ENCODE data around the gene DPP7.

DPP7 gene

DNA sequence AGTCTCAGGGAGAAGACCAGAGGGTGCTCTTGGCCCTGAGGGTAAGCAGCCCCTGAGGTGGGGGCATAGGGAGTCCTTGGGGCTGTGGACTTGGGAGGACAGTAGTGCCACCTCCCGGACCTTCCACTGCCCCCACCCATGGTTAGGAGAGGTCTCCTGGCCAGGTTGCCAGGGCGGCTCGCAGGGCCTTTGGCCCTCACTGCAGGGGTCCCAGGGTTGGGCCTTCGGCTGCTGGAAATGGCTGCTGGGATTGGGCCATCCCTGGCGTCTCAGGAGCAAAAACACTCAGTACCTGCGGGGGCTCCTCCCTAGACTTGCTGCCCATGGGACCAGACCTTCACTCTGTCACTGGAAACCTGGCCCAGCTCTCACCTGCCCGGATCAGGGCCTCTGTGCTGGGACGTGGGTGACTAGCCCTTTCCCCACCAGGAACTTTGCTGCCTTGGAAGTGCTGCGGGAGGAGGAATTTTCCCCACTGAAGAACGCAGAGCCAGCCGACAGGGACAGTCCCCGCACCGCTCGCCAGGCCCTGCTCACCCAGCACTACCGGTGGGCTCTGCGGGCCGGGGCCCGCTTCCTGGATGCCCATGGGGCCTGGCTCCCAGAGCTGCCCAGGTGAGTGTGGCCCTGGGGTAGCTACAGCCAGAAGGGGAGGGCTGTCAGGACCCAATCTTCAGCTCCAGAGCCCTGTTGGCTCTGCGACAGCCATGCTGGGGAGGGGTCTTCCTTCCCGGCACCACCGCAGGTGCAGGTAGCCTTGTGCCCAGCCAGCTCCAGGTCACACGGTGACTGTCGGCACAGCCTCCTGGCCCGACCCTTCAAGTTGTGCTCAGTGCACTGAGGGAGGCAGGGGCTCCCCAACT is 34.0 kb downstream of the DPP7 start:
- H3K27me3 ChIP-seq (replicated peaks; ENCODE audit: insufficient read depth, low read length) = no peaks in the 10 kb centered on the region
- no peak overlapping the region for H3K4me3 ChIP-seq (ENCODE audit: low read length)
- no peak overlapping the region for H2AFZ ChIP-seq (ENCODE audit: low read length)
- peaks cover 11% of the 10 kb centered on the region; the same call in 1 of the 2 replicates for H3F3A ChIP-seq (ENCODE audit: insufficient read depth, low read length)
- H3K4me1 ChIP-seq (ENCODE audit: low read length) = peaks cover 6% of the 10 kb centered on the region; the same call in 1 of the 2 replicates
- H3K4me2 ChIP-seq (ENCODE audit: low read depth, low read length) = no peak overlapping the region
- TF ChIP-seq EZH2phosphoT487 (IDR thresholded peaks at IDR 0.05; ENCODE audit: low read length) (no peak), EZH2 (optimal IDR thresholded peaks at IDR 0.05; ENCODE audit: low read depth, low read length) (no peak)
- TF ChIP-seq, protein P1, sequence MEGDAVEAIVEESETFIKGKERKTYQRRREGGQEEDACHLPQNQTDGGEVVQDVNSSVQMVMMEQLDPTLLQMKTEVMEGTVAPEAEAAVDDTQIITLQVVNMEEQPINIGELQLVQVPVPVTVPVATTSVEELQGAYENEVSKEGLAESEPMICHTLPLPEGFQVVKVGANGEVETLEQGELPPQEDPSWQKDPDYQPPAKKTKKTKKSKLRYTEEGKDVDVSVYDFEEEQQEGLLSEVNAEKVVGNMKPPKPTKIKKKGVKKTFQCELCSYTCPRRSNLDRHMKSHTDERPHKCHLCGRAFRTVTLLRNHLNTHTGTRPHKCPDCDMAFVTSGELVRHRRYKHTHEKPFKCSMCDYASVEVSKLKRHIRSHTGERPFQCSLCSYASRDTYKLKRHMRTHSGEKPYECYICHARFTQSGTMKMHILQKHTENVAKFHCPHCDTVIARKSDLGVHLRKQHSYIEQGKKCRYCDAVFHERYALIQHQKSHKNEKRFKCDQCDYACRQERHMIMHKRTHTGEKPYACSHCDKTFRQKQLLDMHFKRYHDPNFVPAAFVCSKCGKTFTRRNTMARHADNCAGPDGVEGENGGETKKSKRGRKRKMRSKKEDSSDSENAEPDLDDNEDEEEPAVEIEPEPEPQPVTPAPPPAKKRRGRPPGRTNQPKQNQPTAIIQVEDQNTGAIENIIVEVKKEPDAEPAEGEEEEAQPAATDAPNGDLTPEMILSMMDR (IDR thresholded peaks at IDR 0.05; ENCODE audit: low read length) = no peak
- no peaks in the 10 kb centered on the region for H3K9me3 ChIP-seq (replicated peaks; ENCODE audit: insufficient read depth, low read length)
- no peak for DNase-seq
- peaks cover 24% of the 10 kb centered on the region for H3K79me2 ChIP-seq (ENCODE audit: low read length)
- H3K9ac ChIP-seq (ENCODE audit: low read length) = no peak overlapping the region
- H3K9me2 ChIP-seq (replicated peaks; ENCODE audit: insufficient read depth, low read length) = no peaks in the 10 kb centered on the region
- H4K20me1 ChIP-seq (ENCODE audit: insufficient read depth, low read length) = no peaks in the 10 kb centered on the region
- H3K36me3 ChIP-seq (replicated peaks; ENCODE audit: insufficient read depth, low read length) = peaks cover 3% of the 10 kb centered on the region; the same call in 1 of the 2 replicates
- H3K27ac ChIP-seq (ENCODE audit: low read length) = no peak overlapping the region

DNA sequence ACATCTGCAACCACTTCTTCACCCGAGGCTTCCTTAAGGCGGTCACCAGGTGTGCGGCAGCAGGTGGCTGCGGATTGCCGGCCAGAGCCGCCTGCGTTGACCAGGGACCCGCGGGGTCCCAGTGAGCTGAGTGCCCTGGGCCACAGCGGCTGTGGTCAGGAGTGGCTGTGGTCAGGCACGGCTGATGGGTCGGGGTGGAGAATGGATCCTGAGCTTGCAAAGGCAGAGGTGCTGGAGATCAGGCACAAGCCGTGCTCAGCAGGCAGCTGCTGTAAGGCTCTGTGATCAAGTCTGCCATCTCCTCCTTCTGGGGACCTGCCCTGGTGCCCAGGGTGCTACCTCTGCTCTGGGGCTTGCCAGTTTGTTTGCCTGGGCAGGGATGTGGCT is 35.1 kb downstream of the DPP7 start:
- Histone ChIP-seq H3K4me1 (ENCODE audit: low read length) (0 out of 2 replicates have a peak, but pooled peaks cover 5% of the 10 kb centered on the region), H3K9me3 (replicated peaks; ENCODE audit: insufficient read depth, low read length) (no peaks in the 10 kb centered on the region), H3K27ac (ENCODE audit: low read length) (no peak overlapping the region), H3K27me3 (replicated peaks; ENCODE audit: insufficient read depth, low read length) (no peaks in the 10 kb centered on the region), H2AFZ (ENCODE audit: low read length) (no peak overlapping the region), H3K36me3 (replicated peaks; ENCODE audit: insufficient read depth, low read length) (peaks cover 3% of the 10 kb centered on the region; the same call in 1 of the 2 replicates), H3K79me2 (ENCODE audit: low read length) (peaks cover 24% of the 10 kb centered on the region), H3K4me2 (ENCODE audit: low read depth, low read length) (no peak overlapping the region), H3K9me2 (replicated peaks; ENCODE audit: insufficient read depth, low read length) (no peaks in the 10 kb centered on the region), H3F3A (ENCODE audit: insufficient read depth, low read length) (peaks cover 11% of the 10 kb centered on the region; the same call in 1 of the 2 replicates), H4K20me1 (ENCODE audit: insufficient read depth, low read length) (no peaks in the 10 kb centered on the region), H3K4me3 (ENCODE audit: low read length) (no peak overlapping the region), H3K9ac (ENCODE audit: low read length) (no peak overlapping the region)
- DNase-seq = no peak
- no peak for TF ChIP-seq EZH2phosphoT487 (IDR thresholded peaks at IDR 0.05; ENCODE audit: low read length)
- TF ChIP-seq, protein P1 (IDR thresholded peaks at IDR 0.05; ENCODE audit: low read length) = no peak
- no peak for TF ChIP-seq EZH2 (optimal IDR thresholded peaks at IDR 0.05; ENCODE audit: low read depth, low read length)

DNA sequence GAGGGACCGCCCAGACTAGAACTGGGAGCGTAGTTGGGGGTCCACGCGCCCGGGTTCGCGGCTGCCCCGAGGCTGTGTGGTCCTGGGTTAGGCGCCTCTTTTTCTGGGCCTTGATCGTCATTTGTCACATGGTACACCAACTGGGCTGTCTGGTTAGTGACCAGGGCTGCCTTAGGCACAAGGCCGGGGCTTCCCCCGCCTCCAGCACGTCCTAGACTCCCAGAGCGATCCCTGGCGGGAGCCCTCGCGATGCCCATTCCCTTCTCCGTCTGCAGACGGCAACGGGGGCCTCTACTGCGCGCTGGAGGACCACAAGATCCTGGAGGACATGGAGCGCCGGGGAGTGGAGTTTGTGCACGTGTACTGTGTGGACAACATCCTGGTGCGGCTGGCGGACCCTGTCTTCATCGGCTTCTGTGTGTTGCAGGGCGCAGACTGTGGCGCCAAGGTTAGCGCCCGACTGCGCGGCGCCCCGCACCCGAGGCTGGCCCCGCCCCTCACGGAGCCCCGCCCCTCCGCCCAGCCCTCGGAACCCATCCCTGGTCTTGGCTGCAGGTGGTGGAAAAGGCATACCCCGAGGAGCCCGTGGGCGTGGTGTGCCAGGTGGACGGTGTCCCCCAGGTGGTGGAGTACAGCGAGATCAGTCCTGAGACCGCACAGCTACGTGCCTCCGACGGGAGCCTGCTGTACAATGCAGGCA is 35.7 kb downstream of the DPP7 start:
- TF ChIP-seq EZH2phosphoT487 (IDR thresholded peaks at IDR 0.05; ENCODE audit: low read length) (no peak), EZH2 (optimal IDR thresholded peaks at IDR 0.05; ENCODE audit: low read depth, low read length) (no peak)
- TF ChIP-seq, protein P1 (IDR thresholded peaks at IDR 0.05; ENCODE audit: low read length) = no peak
- Histone ChIP-seq H3K4me3 (ENCODE audit: low read length) (peak overlapping the region; percentile 81; the same call in 1 of the 2 replicates), H2AFZ (ENCODE audit: low read length) (no peak overlapping the region), H3K27ac (ENCODE audit: low read length) (no peak overlapping the region), H3K27me3 (replicated peaks; ENCODE audit: insufficient read depth, low read length) (no peaks in the 10 kb centered on the region), H3K36me3 (replicated peaks; ENCODE audit: insufficient read depth, low read length) (peaks cover 3% of the 10 kb centered on the region; the same call in 1 of the 2 replicates), H3K9ac (ENCODE audit: low read length) (no peak overlapping the region), H3K79me2 (ENCODE audit: low read length) (peaks cover 24% of the 10 kb centered on the region), H3K4me1 (ENCODE audit: low read length) (0 out of 2 replicates have a peak, but pooled peaks cover 5% of the 10 kb centered on the region), H3F3A (ENCODE audit: insufficient read depth, low read length) (peaks cover 10% of the 10 kb centered on the region; the same call in 1 of the 2 replicates), H3K9me3 (replicated peaks; ENCODE audit: insufficient read depth, low read length) (no peaks in the 10 kb centered on the region), H4K20me1 (ENCODE audit: insufficient read depth, low read length) (no peaks in the 10 kb centered on the region), H3K4me2 (ENCODE audit: low read depth, low read length) (peak overlapping the region; percentile 92; the same call in 1 of the 2 replicates), H3K9me2 (replicated peaks; ENCODE audit: insufficient read depth, low read length) (no peaks in the 10 kb centered on the region)
- DNase-seq = no peak

Measured in MM.1S (cell line).